GM18907 (cell line): Measurements from ENCODE around the gene SSX2B.
"Not testable (repeated sequence)": the region's sequence is repeated elsewhere in the genome, so short reads cannot be mapped to it uniquely, and the experiment has no call there.

Experiments used
- ATAC-seq: cut with Tn5 transposase; IDR thresholded peaks from one replicate; pipeline ENCODE4 v1.9.1; 2021; ENCODE audit warnings: mild to moderate bottlenecking, moderate library complexity; ENCODE audit not compliant: unreplicated experiment

The SSX2B gene

DNA sequence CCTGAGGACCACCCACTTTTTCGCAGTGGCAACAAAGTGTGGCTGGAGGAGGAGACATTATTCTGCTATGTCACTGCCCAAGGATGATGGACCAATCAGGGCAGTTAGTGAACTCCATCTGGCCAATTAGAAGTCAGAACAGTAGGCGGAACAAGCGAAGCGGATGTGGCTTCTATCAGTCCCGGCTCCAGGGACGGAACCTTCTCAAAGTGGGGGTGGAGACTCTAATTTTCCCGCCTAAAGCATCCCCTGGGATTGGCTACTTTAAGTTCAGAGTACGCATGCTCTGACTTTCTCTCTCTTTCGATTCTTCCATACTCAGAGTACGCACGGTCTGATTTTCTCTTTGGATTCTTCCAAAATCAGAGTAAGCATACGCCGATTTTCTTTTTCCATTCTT is at the start of gene SSX2B:
SSX2B (plus strand) TSS at position 301 of the 400 bp plus-strand sequence. CDS start 1,429 bp downstream, outside the sequence.
- not testable (repeated sequence) for ATAC-seq

GRCh38 chrX:52707078-52707477 is 44.0 kb upstream of the SSX2B start, which contains the start of gene SSX2:
Gene SSX2, minus strand, starts transcription at chrX:52707178. Its CDS starts 1,429 bp downstream, at chrX:52705749.
- not testable (repeated sequence) for ATAC-seq

GRCh38 chrX:52765983-52766382 is 14.9 kb downstream of the SSX2B start:
- not testable (repeated sequence) for ATAC-seq

DNA sequence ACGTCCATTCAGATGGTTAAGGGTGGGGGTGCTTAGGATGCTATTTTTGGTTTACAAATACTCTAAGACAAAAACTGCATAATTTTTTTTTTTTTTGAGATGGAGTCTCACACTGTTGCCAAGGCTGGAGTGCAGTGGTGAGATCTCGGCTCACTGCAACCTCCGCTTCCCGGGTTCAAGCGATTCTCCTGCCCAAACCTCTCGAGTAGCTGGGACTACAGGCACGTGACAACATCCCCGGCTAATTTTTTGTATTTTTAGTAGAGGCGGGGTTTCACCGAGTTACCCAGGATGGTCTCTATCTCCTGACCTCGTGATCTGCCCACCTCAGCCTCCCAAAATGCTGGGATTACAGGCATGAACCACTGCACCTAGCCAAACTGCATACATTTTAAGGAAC is 22.5 kb downstream of the SSX2B start:
- not testable (repeated sequence) for ATAC-seq

- ATAC-seq: not testable (repeated sequence)
Observed at GRCh38 chrX:52797327-52797726, 46.3 kb downstream of the SSX2B start, which contains the start of gene SPANXN5. Gene SPANXN5, minus strand, starts transcription at chrX:52797427. Its CDS starts 79 bp downstream, at chrX:52797348.

- ATAC-seq: not testable (repeated sequence)
Observed at GRCh38 chrX:52804876-52805275, 53.8 kb downstream of the SSX2B start.
